Measurements from ENCODE around the gene ARMC5. TPM values are rescaled to one million over a fixed set of nuclear protein-coding genes. Genes with fewer than 3 reads are reported as not detected.
A peak's percentile ranks its signal among the peaks of the same experiment; 100 is the strongest.

Gene ARMC5
- total RNA-seq, 1 experiment from 2014 or later, result 11.8 TPM

- H2AFZ ChIP-seq (ENCODE audit: low read depth, low read length, poor library complexity, severe bottlenecking), result no peak overlapping the region
- TF ChIP-seq TCF7L2 (IDR thresholded peaks at IDR 0.05; ENCODE audit: borderline replicate concordance, extremely low read depth, insufficient read depth, insufficient read length) (no peak), SIN3A (IDR thresholded peaks at IDR 0.05; ENCODE audit: low read depth) (no peak), ZBTB33 (IDR thresholded peaks at IDR 0.05; ENCODE audit: extremely low read depth, insufficient replicate concordance, low read length) (no peak), SP1 (IDR thresholded peaks at IDR 0.05; ENCODE audit: low read depth) (peak; percentile 10; the same call in 1 of the 2 replicates), JUND (IDR thresholded peaks at IDR 0.05) (peak; percentile 25; the same call in 1 of the 2 replicates)
- RAD21 ChIA-PET (ENCODE audit: low non-redundant PET in 1 of 2, low total read pairs in 2 of 2, uncharacterized antibody in 2 of 2, unreplicated experiment in 2 of 2), result no interaction called here
- no peaks in the 10 kb centered on the region for H3K9me2 ChIP-seq (ENCODE audit: insufficient read depth)
- no peak overlapping the region for H3K4me3 ChIP-seq (replicated peaks in 1 of 2; ENCODE audit: low read depth in 1 of 2, low read length in 2 of 2)
- BruUV-seq (replicated peaks), result no TSS peak
- H3K4me2 ChIP-seq (ENCODE audit: low read length), result peak overlapping the region; percentile 50
- DNase-seq (ENCODE audit: low read depth, low spot score) (no peak), ATAC-seq (peak; percentile 7; the same call in 1 of the 2 replicates)
- H3K4me1 ChIP-seq (ENCODE audit: control insufficient read depth in 1 of 2, insufficient read depth in 2 of 2, low read length in 2 of 2), result peaks cover 29 to 45% of the 10 kb centered on the region in 2 experiments
- intact Hi-C loops (cut with micrococcal nuclease), result loop anchor here (10.0 kb wide), 2 partner anchors 238 to 378 kb away; partner anchors contain the start of genes PYDC1, TRIM72, ZNF646 and ZNF668
- POLR2A ChIA-PET, result interaction anchor here (0.5 to 1.7 kb wide), 3 partner anchors 7 to 26 kb away, joined by 3 to 8 read pairs (median 5); partner anchors contain the start of gene ZNF843
- no peaks in the 10 kb centered on the region for H4K20me1 ChIP-seq (ENCODE audit: insufficient read depth)
- CTCF ChIA-PET, result interaction anchor here (0.6 to 6.0 kb wide), 6 partner anchors 8 to 1746 kb away, joined by 3 to 36 read pairs (median 3); partner anchors contain the start of genes ARMC5, HSD3B7 and ZNF843
- H3K9ac ChIP-seq (ENCODE audit: low read length), result peak overlapping the region; percentile 25
- no peaks in the 10 kb centered on the region for H3K36me3 ChIP-seq (ENCODE audit: control insufficient read depth in 1 of 2, insufficient read depth in 2 of 2, low read length in 2 of 2)
- H3K79me2 ChIP-seq (ENCODE audit: insufficient read depth, low read length), result peaks cover 23% of the 10 kb centered on the region; the same call in 1 of the 2 replicates
- no peaks in the 10 kb centered on the region for H3K9me3 ChIP-seq (ENCODE audit: control insufficient read depth in 1 of 2, insufficient read depth in 1 of 2, low read depth in 1 of 2, low read length in 2 of 2)
- H3K27me3 ChIP-seq (ENCODE audit: insufficient read depth, low read length), result no peaks in the 10 kb centered on the region
- H3K27ac ChIP-seq (ENCODE audit: low read depth, low read length), result peak overlapping the region; percentile 30; the same call in 1 of the 2 replicates
Measured at GRCh38 chr16:31452631-31453106, 6.6 kb upstream of the ARMC5 start.

Data from HCT116 (cell line).